GM12878 (cell line): ENCODE measurements around the gene NKX2-2. TPM values are rescaled to one million over a fixed set of nuclear protein-coding genes. Genes with fewer than 3 reads are reported as not detected.

Experiments used
- HDAC2 ChIP-seq: fragments of 200-600 bp; sonication (generic); IDR thresholded peaks from 2 replicates; pipeline ENCODE4 v1.6.1; 2017
- NR2C2 ChIP-seq: IDR thresholded peaks from 2 replicates; pipeline ENCODE4 v1.6.1; 2011; ENCODE audit warnings: borderline replicate concordance, low read depth; ENCODE audit not compliant: control insufficient read depth, insufficient read length
- polyA plus RNA-seq, 11 experiments: library from polyadenylated mRNA; depleted of rRNA in 4 of 11; unstranded in 6 of 11; stranded (reverse) in 5 of 11; fragments of >200 nt; fragmentation: Nextera tagmentation in 4 of 11; fragmentation: Illumina TruSeq in 1 of 11; extraction: Ambion mirVana in 4 of 11; extraction: Trizol in 1 of 11; gene quantifications; 1 replicate in 1 of 11; 2 replicates in 10 of 11; pipeline versions ENCODE4 v1.2.1 to v1.2.3, GENCODE V29; 2011 to 2016; ENCODE audit warnings: inconsistent platforms in 2 of 11, missing spikeins in 2 of 11, low read depth in 1 of 11
- total RNA-seq, 4 experiments: library from RNA; depleted of rRNA in 3 of 4; stranded (reverse); fragments of >200 nt in 3 of 4; fragmentation: Illumina TruSeq in 1 of 4; extraction: Trizol in 1 of 4; gene quantifications; 2 replicates each; pipeline versions ENCODE4 v1.2.1 to v1.2.3, GENCODE V29; 2013 to 2021
- TF ChIP-seq, protein P1 (sequence below): fragments of 450-650 bp; formaldehyde crosslinking; IDR thresholded peaks from 2 replicates; pipeline ENCODE4 v1.4.0; 2022; ENCODE audit warnings: mild to moderate bottlenecking, moderate library complexity
- TF ChIP-seq, protein P2 (sequence below): IDR thresholded peaks from 2 replicates; pipeline ENCODE4 v1.6.1; 2011; ENCODE audit warnings: borderline replicate concordance, low read depth, mild to moderate bottlenecking, moderate library complexity, low read length; ENCODE audit not compliant: insufficient read depth, poor library complexity, severe bottlenecking
- TF ChIP-seq, protein P3 (sequence below): IDR thresholded peaks from 2 replicates; pipeline ENCODE4 v1.6.1; 2012; ENCODE audit warnings: low read depth, low read length, improper control_type of control experiment

NKX2-2 gene
- total and polyA plus RNA-seq, 10 of the 15 experiments (the other 5 are each of a cell fraction or from before 2014, with no cell fraction given), result not detected

DNA sequence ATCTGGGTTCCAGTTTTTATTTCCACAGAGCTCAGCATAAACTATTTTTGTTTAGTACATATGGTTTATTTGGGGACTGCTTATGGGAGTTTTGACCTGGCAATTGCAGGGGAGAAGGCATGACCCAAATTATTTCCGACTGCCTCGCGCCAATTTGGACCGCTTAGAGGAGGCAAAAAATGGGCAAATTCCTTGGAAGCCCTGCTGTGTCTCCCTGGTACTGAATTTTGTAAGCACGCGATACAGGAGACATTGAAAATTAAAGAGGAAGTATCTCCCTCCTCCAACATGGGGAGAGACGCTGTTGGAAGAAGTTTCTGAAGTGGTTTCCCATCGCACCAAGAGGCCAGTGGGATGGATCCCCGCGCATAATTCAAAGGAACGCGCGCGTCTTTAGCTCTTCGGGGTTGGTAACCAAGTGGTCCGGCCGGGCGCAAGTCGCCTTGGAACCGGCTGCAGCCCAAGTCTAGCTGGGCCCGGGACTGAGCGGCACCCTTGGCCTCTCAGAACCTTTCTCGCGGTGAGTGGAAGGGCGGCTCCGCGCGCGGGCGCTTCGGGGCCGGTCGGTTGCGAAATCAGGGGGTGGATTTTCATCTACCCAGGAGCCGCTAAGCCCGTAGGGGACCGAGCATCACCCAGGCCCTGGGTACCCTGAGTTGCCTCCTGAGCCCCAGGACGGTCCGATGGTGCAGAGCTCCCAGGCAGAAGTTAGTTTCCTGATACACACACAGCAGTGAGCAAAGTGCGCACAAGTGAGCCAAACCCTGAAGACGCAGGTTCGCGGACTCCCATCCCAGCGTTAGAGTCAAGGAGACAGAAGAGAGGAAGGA is 6.2 kb downstream of the NKX2-2 start (continued):
- TF ChIP-seq, protein P1, sequence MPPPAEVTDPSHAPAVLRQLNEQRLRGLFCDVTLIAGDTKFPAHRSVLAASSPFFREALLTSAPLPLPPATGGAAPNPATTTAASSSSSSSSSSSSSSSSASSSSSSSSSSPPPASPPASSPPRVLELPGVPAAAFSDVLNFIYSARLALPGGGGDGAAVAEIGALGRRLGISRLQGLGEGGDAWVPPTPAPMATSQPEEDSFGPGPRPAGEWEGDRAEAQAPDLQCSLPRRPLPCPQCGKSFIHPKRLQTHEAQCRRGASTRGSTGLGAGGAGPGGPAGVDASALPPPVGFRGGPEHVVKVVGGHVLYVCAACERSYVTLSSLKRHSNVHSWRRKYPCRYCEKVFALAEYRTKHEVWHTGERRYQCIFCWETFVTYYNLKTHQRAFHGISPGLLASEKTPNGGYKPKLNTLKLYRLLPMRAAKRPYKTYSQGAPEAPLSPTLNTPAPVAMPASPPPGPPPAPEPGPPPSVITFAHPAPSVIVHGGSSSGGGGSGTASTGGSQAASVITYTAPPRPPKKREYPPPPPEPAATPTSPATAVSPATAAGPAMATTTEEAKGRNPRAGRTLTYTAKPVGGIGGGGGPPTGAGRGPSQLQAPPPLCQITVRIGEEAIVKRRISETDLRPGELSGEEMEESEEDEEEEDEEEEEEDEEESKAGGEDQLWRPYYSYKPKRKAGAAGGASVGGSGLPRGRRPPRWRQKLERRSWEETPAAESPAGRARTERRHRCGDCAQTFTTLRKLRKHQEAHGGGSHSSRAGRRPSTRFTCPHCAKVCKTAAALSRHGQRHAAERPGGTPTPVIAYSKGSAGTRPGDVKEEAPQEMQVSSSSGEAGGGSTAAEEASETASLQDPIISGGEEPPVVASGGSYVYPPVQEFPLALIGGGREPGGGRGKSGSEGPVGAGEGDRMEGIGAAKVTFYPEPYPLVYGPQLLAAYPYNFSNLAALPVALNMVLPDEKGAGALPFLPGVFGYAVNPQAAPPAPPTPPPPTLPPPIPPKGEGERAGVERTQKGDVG (CRISPR knock-in tag), result no peak
- TF ChIP-seq, protein P2, sequence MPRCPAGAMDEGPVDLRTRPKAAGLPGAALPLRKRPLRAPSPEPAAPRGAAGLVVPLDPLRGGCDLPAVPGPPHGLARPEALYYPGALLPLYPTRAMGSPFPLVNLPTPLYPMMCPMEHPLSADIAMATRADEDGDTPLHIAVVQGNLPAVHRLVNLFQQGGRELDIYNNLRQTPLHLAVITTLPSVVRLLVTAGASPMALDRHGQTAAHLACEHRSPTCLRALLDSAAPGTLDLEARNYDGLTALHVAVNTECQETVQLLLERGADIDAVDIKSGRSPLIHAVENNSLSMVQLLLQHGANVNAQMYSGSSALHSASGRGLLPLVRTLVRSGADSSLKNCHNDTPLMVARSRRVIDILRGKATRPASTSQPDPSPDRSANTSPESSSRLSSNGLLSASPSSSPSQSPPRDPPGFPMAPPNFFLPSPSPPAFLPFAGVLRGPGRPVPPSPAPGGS, result no peak
- TF ChIP-seq HDAC2 (no peak), NR2C2 (no peak)
- TF ChIP-seq, protein P3, sequence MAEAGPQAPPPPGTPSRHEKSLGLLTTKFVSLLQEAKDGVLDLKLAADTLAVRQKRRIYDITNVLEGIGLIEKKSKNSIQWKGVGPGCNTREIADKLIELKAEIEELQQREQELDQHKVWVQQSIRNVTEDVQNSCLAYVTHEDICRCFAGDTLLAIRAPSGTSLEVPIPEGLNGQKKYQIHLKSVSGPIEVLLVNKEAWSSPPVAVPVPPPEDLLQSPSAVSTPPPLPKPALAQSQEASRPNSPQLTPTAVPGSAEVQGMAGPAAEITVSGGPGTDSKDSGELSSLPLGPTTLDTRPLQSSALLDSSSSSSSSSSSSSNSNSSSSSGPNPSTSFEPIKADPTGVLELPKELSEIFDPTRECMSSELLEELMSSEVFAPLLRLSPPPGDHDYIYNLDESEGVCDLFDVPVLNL, result no peak
